ENCODE results near the gene TMEM91.

DNA sequence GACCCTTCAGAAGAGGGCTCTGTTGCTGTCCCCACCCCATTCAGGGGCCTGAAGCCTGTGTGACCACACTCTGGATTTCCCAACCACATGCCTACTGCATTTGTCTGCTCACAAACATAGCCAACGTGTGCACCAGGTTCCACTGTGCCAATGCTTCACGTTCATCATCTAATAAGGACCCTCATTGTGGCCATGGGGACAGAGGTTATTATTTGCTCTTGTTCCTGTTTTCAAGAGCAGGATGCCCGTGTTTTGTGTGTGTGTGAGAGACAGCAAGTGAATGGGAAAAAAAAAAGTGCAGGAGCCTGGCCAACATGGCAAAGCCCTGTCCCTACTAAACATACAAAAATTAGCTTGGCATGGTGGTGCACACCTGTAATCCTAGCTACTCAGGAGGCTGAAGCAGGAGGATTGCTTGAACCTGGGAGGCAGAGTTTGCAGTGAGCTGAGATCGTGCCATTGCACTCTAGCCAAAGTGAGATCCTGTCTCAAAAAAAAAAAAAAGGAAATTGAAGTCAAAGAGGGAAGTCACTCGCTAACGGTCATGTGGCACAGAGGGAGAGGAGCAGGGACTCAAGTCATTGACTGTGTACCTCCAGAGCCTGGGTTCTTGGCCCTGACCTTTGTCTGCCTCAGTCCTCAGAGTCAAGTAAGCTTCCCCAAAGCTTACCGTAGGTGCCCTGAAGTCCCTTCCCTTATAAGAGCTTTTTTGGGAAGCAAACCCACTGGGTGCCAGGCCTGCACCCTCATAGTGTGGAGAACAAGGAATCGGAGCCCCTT lies 44.0 kb downstream of the TMEM91 start:
- TF ChIP-seq, protein P1, sequence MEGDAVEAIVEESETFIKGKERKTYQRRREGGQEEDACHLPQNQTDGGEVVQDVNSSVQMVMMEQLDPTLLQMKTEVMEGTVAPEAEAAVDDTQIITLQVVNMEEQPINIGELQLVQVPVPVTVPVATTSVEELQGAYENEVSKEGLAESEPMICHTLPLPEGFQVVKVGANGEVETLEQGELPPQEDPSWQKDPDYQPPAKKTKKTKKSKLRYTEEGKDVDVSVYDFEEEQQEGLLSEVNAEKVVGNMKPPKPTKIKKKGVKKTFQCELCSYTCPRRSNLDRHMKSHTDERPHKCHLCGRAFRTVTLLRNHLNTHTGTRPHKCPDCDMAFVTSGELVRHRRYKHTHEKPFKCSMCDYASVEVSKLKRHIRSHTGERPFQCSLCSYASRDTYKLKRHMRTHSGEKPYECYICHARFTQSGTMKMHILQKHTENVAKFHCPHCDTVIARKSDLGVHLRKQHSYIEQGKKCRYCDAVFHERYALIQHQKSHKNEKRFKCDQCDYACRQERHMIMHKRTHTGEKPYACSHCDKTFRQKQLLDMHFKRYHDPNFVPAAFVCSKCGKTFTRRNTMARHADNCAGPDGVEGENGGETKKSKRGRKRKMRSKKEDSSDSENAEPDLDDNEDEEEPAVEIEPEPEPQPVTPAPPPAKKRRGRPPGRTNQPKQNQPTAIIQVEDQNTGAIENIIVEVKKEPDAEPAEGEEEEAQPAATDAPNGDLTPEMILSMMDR (conservative IDR thresholded peaks at IDR 0.05; ENCODE audit: low read length), result no peak
- TF ChIP-seq EZH2phosphoT487 (IDR thresholded peaks at IDR 0.05; ENCODE audit: borderline replicate concordance), result no peak

All from Loucy (cell line).